NCI-H345 (cell line): ENCODE data around the gene TSPEAR.
A peak's percentile ranks its signal among the peaks of the same experiment; 100 is the strongest.

ENCODE experiments used
- DNase-seq: peaks from one replicate; lab custom pipeline; 2025; lab: John Stamatoyannopoulos, UW

Gene TSPEAR

GRCh38 chr21:44711327-44712202 lies at the start of gene TSPEAR:
TSPEAR (minus strand) TSS chr21:44711572; CDS start chr21:44711514, 58 bp downstream.
- peak; percentile 92 for DNase-seq

GRCh38 chr21:44760376-44760775 lies 49.0 kb upstream of the TSPEAR start:
- no peak for DNase-seq

- DNase-seq = no peak
Measured at GRCh38 chr21:44759628-44760285, 48.4 kb upstream of the TSPEAR start.

GRCh38 chr21:44758781-44759627 lies 47.6 kb upstream of the TSPEAR start:
- DNase-seq = no peak

- DNase-seq = no peak
Measured at GRCh38 chr21:44758141-44758561, 46.8 kb upstream of the TSPEAR start.

GRCh38 chr21:44757731-44758130 lies 46.4 kb upstream of the TSPEAR start:
- DNase-seq = no peak

GRCh38 chr21:44756423-44757185 lies 45.2 kb upstream of the TSPEAR start:
- no peak for DNase-seq

GRCh38 chr21:44755227-44755626 lies 43.9 kb upstream of the TSPEAR start:
- DNase-seq = no peak

- DNase-seq = no peak
Measured at GRCh38 chr21:44753357-44753756, 42.0 kb upstream of the TSPEAR start.

- no peak for DNase-seq
Measured at GRCh38 chr21:44752671-44753235, 41.4 kb upstream of the TSPEAR start.

- DNase-seq = no peak
Measured at GRCh38 chr21:44751799-44752636, 40.6 kb upstream of the TSPEAR start.

GRCh38 chr21:44751186-44751798 lies 39.9 kb upstream of the TSPEAR start:
- DNase-seq = no peak

GRCh38 chr21:44750675-44751025 lies 39.3 kb upstream of the TSPEAR start:
- no peak for DNase-seq

- DNase-seq = no peak
Measured at GRCh38 chr21:44749759-44750674, 38.6 kb upstream of the TSPEAR start.

GRCh38 chr21:44749116-44749758 lies 37.9 kb upstream of the TSPEAR start:
- DNase-seq = no peak

- no peak for DNase-seq
Measured at GRCh38 chr21:44748621-44749020, 37.2 kb upstream of the TSPEAR start.

GRCh38 chr21:44742418-44743153 lies 31.2 kb upstream of the TSPEAR start:
- peak; percentile 75 for DNase-seq

- no peak for DNase-seq
Measured at GRCh38 chr21:44741921-44742320, 30.5 kb upstream of the TSPEAR start.
